ENCODE data around the gene PBXIP1. TPM values are rescaled to one million over a fixed set of nuclear protein-coding genes. Genes with fewer than 3 reads are reported as not detected.

The PBXIP1 gene
- total and polyA plus RNA-seq, 2 of the 13 experiments (the other 11 are each of a cell fraction or from before 2014, with no cell fraction given), result 16.3 to 31.9 TPM

DNA sequence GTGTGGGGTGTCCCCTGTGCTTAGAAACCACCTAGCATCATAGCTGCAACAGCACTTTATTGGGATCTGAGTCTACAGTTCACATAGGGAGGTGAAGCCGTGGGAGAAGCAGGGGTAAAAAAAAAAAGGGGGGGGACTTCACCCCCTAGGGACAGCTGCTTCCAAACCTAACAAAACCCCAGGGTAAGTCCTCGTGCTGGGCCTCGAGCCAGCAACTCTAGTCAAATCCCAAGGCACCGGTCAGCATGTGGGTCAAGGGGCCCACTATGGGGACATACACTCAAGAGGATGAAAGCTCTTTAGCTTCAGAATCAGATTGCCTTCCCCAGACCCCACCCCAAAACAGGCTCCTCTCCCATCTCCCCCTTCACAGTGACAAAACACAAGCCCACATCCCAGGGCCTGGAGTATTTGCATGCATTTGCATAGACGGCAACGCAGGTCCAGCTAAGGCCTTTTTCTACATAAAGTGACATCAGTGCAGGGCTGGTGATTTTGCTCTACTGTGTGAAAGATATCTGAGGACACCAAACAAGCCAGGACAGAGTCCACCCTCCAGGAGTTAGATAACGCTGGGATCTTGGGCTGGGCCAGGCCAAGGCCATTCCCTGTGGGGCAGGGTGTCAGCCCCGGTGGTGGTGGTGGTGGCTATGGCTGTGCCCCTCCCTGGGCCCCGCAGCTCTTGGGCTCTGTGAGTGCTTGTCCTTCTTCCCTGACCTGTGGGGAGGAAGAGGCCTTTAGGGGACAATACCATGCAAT lies 11.3 kb downstream of the PBXIP1 start (continued):
- TF ChIP-seq, protein P1, sequence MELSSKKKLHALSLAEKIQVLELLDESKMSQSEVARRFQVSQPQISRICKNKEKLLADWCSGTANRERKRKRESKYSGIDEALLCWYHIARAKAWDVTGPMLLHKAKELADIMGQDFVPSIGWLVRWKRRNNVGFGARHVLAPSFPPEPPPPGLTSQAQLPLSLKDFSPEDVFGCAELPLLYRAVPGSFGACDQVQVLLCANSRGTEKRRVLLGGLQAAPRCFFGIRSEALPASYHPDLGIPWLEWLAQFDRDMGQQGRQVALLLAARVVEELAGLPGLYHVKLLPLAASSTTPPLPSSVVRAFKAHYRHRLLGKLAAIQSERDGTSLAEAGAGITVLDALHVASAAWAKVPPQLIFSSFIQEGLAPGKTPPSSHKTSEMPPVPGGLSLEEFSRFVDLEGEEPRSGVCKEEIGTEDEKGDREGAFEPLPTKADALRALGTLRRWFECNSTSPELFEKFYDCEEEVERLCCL (CRISPR knock-in tag; IDR thresholded peaks at IDR 0.05; ENCODE audit: borderline replicate concordance), result no peak
- TF ChIP-seq GABPB1 (CRISPR knock-in tag; IDR thresholded peaks at IDR 0.05) (peak; percentile 40; the same call in 1 of the 2 replicates), AKAP8 (CRISPR knock-in tag; IDR thresholded peaks at IDR 0.05) (no peak), AGO1 (IDR thresholded peaks at IDR 0.05; ENCODE audit: low read depth, low read length, poor library complexity, severe bottlenecking) (no peak), ATM (IDR thresholded peaks at IDR 0.05; ENCODE audit: borderline replicate concordance) (no peak), ZNF562 (CRISPR knock-in tag; IDR thresholded peaks at IDR 0.05; ENCODE audit: borderline replicate concordance) (no peak), ZBTB3 (CRISPR knock-in tag; IDR thresholded peaks at IDR 0.05; ENCODE audit: borderline replicate concordance, low read depth) (no peak), ZNF17 (CRISPR knock-in tag; IDR thresholded peaks at IDR 0.05) (no peak), ARNT (IDR thresholded peaks at IDR 0.05) (no peak), KDM2A (CRISPR knock-in tag; IDR thresholded peaks at IDR 0.05; ENCODE audit: borderline replicate concordance, low read depth) (no peak; the same call in 1 of the 2 replicates), GZF1 (CRISPR knock-in tag; IDR thresholded peaks at IDR 0.05) (peak; percentile 35; the same call in 1 of the 2 replicates), MAFG (CRISPR knock-in tag; IDR thresholded peaks at IDR 0.05) (no peak), GATA4 (IDR thresholded peaks at IDR 0.05; ENCODE audit: borderline replicate concordance, low read depth) (peak; percentile 60; the same call in 1 of the 2 replicates), ZNF326 (CRISPR knock-in tag; IDR thresholded peaks at IDR 0.05; ENCODE audit: borderline replicate concordance) (no peak), FOXA3 (CRISPR knock-in tag; IDR thresholded peaks at IDR 0.05) (peak; percentile 66), ZFP62 (CRISPR knock-in tag; IDR thresholded peaks at IDR 0.05) (no peak), ZNF737 (CRISPR knock-in tag; IDR thresholded peaks at IDR 0.05; ENCODE audit: borderline replicate concordance) (no peak)
- TF ChIP-seq, protein P2, sequence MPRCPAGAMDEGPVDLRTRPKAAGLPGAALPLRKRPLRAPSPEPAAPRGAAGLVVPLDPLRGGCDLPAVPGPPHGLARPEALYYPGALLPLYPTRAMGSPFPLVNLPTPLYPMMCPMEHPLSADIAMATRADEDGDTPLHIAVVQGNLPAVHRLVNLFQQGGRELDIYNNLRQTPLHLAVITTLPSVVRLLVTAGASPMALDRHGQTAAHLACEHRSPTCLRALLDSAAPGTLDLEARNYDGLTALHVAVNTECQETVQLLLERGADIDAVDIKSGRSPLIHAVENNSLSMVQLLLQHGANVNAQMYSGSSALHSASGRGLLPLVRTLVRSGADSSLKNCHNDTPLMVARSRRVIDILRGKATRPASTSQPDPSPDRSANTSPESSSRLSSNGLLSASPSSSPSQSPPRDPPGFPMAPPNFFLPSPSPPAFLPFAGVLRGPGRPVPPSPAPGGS (CRISPR knock-in tag; IDR thresholded peaks at IDR 0.05), result peak; percentile 59; the same call in 1 of the 2 replicates
- TF ChIP-seq, protein P3, sequence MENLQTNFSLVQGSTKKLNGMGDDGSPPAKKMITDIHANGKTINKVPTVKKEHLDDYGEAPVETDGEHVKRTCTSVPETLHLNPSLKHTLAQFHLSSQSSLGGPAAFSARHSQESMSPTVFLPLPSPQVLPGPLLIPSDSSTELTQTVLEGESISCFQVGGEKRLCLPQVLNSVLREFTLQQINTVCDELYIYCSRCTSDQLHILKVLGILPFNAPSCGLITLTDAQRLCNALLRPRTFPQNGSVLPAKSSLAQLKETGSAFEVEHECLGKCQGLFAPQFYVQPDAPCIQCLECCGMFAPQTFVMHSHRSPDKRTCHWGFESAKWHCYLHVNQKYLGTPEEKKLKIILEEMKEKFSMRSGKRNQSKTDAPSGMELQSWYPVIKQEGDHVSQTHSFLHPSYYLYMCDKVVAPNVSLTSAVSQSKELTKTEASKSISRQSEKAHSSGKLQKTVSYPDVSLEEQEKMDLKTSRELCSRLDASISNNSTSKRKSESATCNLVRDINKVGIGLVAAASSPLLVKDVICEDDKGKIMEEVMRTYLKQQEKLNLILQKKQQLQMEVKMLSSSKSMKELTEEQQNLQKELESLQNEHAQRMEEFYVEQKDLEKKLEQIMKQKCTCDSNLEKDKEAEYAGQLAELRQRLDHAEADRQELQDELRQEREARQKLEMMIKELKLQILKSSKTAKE (CRISPR knock-in tag; IDR thresholded peaks at IDR 0.05; ENCODE audit: borderline replicate concordance), result peak; percentile 65; the same call in 1 of the 2 replicates
- TF ChIP-seq, protein P4, sequence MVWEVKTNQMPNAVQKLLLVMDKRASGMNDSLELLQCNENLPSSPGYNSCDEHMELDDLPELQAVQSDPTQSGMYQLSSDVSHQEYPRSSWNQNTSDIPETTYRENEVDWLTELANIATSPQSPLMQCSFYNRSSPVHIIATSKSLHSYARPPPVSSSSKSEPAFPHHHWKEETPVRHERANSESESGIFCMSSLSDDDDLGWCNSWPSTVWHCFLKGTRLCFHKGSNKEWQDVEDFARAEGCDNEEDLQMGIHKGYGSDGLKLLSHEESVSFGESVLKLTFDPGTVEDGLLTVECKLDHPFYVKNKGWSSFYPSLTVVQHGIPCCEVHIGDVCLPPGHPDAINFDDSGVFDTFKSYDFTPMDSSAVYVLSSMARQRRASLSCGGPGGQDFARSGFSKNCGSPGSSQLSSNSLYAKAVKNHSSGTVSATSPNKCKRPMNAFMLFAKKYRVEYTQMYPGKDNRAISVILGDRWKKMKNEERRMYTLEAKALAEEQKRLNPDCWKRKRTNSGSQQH (CRISPR knock-in tag; IDR thresholded peaks at IDR 0.05; ENCODE audit: low read depth), result no peak
- TF ChIP-seq, protein P5, sequence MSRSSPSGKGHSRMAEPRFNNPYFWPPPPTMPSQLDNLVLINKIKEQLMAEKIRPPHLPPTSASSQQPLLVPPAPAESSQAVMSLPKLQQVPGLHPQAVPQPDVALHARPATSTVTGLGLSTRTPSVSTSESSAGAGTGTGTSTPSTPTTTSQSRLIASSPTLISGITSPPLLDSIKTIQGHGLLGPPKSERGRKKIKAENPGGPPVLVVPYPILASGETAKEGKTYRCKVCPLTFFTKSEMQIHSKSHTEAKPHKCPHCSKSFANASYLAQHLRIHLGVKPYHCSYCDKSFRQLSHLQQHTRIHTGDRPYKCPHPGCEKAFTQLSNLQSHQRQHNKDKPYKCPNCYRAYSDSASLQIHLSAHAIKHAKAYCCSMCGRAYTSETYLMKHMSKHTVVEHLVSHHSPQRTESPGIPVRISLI (CRISPR knock-in tag; IDR thresholded peaks at IDR 0.05; ENCODE audit: borderline replicate concordance), result no peak
- TF ChIP-seq, protein P6, sequence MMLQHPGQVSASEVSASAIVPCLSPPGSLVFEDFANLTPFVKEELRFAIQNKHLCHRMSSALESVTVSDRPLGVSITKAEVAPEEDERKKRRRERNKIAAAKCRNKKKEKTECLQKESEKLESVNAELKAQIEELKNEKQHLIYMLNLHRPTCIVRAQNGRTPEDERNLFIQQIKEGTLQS (CRISPR knock-in tag; IDR thresholded peaks at IDR 0.05), result no peak
